GM18517 (cell line): ENCODE measurements around the gene ARID1A.

Experiments
- ATAC-seq: cut with Tn5 transposase; IDR thresholded peaks from one replicate; pipeline ENCODE4 v1.9.1; 2021; ENCODE audit warnings: mild to moderate bottlenecking, moderate library complexity; ENCODE audit not compliant: unreplicated experiment

The ARID1A gene

DNA sequence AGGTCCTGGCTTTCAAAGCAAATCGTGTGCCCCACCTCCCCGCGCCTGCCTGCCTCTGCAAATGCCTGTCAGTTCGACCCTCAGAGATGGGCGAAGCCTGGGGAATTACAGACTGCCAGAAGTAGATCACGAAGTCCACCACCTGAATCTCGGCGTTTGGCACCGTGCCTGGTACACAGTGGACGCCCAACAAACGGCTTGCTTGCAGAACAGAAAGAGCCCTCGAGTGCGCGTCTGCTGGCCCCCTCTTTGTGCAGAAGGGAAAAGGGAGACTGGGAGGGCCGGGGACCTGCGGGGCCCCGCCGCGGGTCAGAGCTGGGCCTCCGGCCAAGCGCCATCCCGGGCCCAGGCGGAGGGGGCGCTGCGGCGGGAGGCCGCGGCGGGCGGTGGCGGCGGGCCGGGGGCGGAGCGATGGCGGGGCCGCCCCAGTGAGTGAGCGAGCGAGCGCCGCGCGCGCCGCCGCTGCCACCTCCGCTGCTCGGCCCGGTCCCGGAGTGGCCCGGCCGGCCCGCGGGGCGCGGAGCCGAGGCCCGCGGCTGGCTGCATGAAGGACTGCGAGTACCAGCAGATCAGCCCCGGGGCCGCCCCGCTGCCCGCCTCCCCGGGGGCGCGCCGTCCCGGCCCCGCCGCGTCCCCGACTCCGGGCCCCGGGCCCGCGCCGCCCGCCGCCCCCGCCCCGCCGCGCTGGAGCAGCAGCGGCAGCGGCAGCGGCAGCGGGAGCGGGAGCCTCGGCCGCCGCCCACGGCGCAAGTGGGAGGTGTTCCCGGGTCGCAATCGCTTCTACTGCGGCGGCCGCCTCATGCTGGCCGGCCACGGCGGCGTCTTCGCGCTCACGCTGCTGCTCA, 130.7 kb downstream of the ARID1A start, which contains the start of gene ZDHHC18:
Gene ZDHHC18 (plus strand): TSS at position 428 of the 845 bp plus-strand sequence. CDS start 117 bp downstream, at position 545.
- no peak for ATAC-seq

DNA sequence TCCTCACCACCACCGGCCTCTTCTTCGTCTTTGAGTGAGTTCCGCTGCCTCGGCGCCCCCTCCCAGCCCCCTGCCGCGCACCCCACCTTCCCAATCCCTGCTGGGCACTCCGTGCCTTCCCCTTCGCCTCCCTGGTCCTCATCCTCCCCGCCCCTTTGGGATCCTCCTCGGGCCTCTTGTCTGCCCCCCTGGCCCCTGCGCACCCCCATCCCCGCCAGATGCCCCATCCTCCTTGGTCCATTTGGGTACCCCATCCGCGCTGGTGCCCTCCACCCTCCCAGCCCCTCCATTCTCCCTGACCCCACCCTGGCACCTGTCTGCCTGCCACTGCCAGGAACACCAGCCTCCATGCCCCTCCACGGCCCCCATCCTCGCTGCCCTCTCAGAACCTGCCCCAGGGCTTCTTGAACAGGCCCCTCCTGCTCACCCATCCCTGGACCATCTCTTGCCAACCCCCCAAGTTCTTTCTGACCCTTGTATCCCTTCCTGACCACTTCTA, 131.3 kb downstream of the ARID1A start:
- no peak for ATAC-seq

DNA sequence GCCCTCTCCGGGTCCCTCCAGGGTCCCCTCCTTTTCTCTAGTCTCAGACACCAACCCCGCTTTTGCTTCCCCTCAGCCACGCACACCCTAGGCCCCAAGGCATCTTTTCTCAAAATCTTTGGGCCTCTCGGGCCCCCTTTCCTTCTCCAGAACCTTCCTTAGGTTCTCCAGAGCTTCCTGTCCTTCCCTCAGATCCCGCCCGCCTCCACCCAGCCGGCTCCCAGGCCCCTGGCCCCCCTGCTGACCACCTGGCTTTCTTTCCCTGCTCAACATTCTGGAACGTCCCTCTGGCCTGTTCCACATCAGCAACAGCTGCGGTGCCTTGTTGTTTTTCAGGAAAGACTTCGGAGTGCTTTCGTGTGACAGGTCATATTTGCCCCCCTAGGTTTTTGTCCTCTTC, 131.8 kb downstream of the ARID1A start:
- no peak for ATAC-seq

DNA sequence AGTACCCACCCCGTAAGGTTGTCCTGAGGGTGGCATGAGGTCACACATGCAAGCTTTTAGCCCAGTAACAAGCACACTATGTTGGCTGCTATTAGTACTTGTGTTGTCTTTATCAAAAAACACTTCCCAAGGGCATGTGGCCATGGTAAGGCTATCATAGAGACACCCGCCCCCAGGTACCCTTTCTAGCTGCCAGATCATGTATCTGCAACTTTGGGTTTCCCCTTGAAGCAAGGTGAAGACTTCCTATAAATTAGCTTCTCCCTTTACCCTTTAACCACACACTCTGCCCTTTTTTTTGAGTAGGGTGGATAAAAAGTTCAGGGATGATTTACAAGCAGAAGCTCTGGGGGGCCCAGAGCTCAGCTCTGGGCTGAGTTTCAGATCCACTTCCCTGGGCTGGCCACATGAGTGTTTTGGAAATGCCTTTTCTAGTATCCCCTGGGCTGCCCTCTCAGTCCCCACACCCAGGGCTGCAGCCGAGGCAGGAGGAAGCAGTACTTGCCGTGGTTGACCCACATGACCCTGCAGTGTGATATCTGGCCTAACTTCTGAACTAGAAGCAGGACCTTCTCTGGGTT, 132.7 kb downstream of the ARID1A start:
- no peak for ATAC-seq

DNA sequence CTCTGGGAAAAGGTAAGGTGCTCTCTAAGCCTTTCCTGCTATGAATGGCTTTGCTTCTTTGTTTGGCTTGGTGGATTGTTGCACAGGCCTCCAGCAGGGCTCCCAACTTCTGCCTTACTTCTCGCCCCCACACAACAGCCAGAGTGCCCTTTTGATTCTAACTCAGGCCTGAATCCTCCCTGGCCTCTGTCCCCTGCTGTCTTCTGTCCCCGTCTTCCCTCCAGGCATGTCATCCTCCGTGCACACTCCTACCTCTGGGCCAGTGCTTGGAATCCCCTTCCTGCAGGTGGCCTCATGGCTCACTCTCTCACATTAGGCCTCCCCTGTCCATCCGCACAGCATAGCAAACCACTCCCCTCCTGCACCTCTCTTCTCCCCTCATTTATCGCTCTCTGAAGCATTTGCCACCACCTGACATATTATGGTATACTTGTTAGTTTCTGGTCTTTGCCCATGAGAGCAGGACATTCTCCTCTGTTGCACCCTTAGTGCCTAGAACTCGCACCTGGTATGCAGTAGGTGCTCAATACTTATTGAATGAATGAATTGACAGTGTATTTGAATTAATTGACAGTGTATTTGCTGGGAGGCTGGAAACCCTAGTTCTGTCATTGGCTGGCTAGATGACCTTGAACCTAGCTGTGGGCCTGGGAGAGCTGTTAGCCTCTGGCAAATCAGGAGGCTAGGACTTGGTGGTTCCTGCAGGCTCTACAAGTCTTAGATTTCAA, 133.5 kb downstream of the ARID1A start:
- ATAC-seq: no peak

DNA sequence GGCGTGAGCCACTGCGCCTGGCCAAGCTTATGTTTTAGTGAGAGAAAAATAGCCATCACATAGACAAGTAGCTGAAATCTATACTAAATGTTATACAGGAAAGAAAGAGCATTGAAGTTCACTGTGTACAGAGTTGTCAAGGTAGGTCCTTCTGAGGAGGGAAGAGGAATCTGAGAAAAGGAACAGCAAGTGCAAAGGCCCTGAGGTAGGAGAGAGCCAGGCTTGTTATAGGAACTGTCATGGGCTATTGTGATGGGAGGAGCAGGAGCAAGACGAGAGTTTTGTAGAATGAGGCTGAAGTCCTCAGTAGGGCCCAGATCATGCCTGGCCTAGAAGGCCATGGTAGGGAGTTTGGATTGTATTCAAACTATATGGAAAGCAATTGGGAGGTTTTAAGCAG, 135.2 kb downstream of the ARID1A start:
- ATAC-seq: no peak
